Effector CD4-positive, alpha-beta T cell (primary cell): Measurements from ENCODE around the gene TCTN1.
A peak's percentile ranks its signal among the peaks of the same experiment; 100 is the strongest.

Source experiments
- DNase-seq: peaks from one replicate; pipeline ENCODE4 v3.0.0-alpha.2; 2020

Gene TCTN1

GRCh38 chr12:110684312-110684836, 70.4 kb downstream of the TCTN1 start:
- DNase-seq = no peak

- DNase-seq = no peak
Observed at GRCh38 chr12:110686294-110686903, 72.5 kb downstream of the TCTN1 start.

GRCh38 chr12:110687396-110688169, 73.7 kb downstream of the TCTN1 start:
- DNase-seq = no peak

GRCh38 chr12:110688446-110689280, 74.7 kb downstream of the TCTN1 start, which contains the start of gene HVCN1:
Gene HVCN1, minus strand, starts transcription at chr12:110689115. Its CDS starts 5,870 bp downstream, at chr12:110683245.
- peak; percentile 13 for DNase-seq

GRCh38 chr12:110689281-110690126, 75.6 kb downstream of the TCTN1 start:
- DNase-seq = peak; percentile 18

- no peak for DNase-seq
Observed at GRCh38 chr12:110690127-110690430, 76.2 kb downstream of the TCTN1 start.

- no peak for DNase-seq
Observed at GRCh38 chr12:110693731-110694130, 79.8 kb downstream of the TCTN1 start.

- DNase-seq = no peak
Observed at GRCh38 chr12:110694330-110694901, 80.5 kb downstream of the TCTN1 start.

GRCh38 chr12:110696283-110696682, 82.4 kb downstream of the TCTN1 start:
- no peak for DNase-seq

- no peak for DNase-seq
Observed at GRCh38 chr12:110697236-110697635, 83.3 kb downstream of the TCTN1 start.

- DNase-seq = peak; percentile 56
Observed at GRCh38 chr12:110698171-110698902, 84.4 kb downstream of the TCTN1 start.
